HepG2 (cell line): ENCODE results near the gene MGMT. TPM values are rescaled to one million over a fixed set of nuclear protein-coding genes. Genes with fewer than 3 reads are reported as not detected.

ENCODE experiments used
- MIXL1 ChIP-seq: IDR thresholded peaks from 2 replicates; pipeline ENCODE4 v1.6.1; 2016
- NFIB ChIP-seq: sonication (generic); formaldehyde crosslinking; IDR thresholded peaks from 2 replicates; pipeline ENCODE4 v1.9.0; 2021; ENCODE audit warnings: missing genetic modification reagents, mild to moderate bottlenecking, borderline replicate concordance
- ONECUT2 ChIP-seq: sonication (generic); formaldehyde crosslinking; IDR thresholded peaks from 2 replicates; pipeline ENCODE4 v1.4.0; 2020; ENCODE audit warnings: missing genetic modification reagents
- ZNF205 ChIP-seq: IDR thresholded peaks from 2 replicates; pipeline ENCODE4 v1.6.1; 2018; ENCODE audit warnings: missing biosample characterization, missing genetic modification reagents
- ZNF263 ChIP-seq: sonication (generic); formaldehyde crosslinking; IDR thresholded peaks from 2 replicates; pipeline ENCODE4 v1.4.0; 2020; ENCODE audit warnings: missing genetic modification reagents
- ZNF280D ChIP-seq: sonication (generic); formaldehyde crosslinking; IDR thresholded peaks from 2 replicates; pipeline ENCODE4 v1.5.1; 2020; ENCODE audit warnings: mild to moderate bottlenecking, missing genetic modification reagents
- ZNF879 ChIP-seq: sonication (generic); formaldehyde crosslinking; IDR thresholded peaks from 2 replicates; pipeline ENCODE4 v1.8.1; 2023; ENCODE audit warnings: missing genetic modification reagents
- polyA plus RNA-seq, 8 experiments: library from polyadenylated mRNA; depleted of rRNA in 3 of 8; stranded (reverse) in 7 of 8; unstranded in 1 of 8; fragments of >200 nt; fragmentation: Illumina TruSeq in 4 of 8; extraction: Trizol in 4 of 8; gene quantifications; 2 replicates each; pipeline versions ENCODE4 v1.2.1 to v1.2.3, GENCODE V29; 2011 to 2016; ENCODE audit warnings: low read depth in 4 of 8, missing spikeins in 1 of 8, mixed read lengths in 1 of 8; ENCODE audit not compliant: insufficient read depth in 1 of 8
- total RNA-seq, 5 experiments: library from RNA; depleted of rRNA; stranded (reverse); fragments of >200 nt; fragmentation: Illumina TruSeq; extraction: Trizol; gene quantifications; 2 replicates each; pipeline ENCODE4 v1.2.3, GENCODE V29; 2016; ENCODE audit warnings: low read depth in 1 of 5
- TF ChIP-seq, protein P1 (sequence below), 2 experiments: IDR thresholded peaks; 2 replicates each; pipeline ENCODE4 v1.6.1; 2011 to 2012; ENCODE audit warnings: low read length in 2 of 2, borderline replicate concordance in 1 of 2, low read depth in 1 of 2, mild to moderate bottlenecking in 1 of 2, moderate library complexity in 1 of 2

Gene MGMT
- total and polyA plus RNA-seq, 2 of the 13 experiments (the other 11 are each of a cell fraction or from before 2014, with no cell fraction given) = 12.0 to 19.5 TPM

DNA sequence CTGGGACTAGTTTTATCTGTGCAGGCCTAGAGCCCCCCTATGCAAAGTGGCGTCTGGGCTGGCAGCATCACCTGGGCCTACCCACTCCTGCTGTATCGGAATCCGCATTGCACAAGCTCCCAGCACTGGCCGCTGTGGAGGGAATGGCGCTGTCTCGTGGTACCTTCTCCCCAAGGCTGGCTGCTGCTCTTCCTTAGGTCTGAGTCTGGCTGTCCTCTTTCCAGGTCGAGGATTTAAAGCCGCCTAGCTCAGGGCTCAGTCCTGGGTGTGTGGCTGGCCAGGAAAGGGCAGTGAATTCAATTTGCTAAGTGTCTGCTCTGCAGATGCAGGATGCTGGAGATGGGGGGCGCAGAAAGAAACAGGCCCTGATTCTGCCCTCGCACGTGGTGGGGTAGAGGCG lies 44.7 kb downstream of the MGMT start (continued):
- TF ChIP-seq, protein P1, sequence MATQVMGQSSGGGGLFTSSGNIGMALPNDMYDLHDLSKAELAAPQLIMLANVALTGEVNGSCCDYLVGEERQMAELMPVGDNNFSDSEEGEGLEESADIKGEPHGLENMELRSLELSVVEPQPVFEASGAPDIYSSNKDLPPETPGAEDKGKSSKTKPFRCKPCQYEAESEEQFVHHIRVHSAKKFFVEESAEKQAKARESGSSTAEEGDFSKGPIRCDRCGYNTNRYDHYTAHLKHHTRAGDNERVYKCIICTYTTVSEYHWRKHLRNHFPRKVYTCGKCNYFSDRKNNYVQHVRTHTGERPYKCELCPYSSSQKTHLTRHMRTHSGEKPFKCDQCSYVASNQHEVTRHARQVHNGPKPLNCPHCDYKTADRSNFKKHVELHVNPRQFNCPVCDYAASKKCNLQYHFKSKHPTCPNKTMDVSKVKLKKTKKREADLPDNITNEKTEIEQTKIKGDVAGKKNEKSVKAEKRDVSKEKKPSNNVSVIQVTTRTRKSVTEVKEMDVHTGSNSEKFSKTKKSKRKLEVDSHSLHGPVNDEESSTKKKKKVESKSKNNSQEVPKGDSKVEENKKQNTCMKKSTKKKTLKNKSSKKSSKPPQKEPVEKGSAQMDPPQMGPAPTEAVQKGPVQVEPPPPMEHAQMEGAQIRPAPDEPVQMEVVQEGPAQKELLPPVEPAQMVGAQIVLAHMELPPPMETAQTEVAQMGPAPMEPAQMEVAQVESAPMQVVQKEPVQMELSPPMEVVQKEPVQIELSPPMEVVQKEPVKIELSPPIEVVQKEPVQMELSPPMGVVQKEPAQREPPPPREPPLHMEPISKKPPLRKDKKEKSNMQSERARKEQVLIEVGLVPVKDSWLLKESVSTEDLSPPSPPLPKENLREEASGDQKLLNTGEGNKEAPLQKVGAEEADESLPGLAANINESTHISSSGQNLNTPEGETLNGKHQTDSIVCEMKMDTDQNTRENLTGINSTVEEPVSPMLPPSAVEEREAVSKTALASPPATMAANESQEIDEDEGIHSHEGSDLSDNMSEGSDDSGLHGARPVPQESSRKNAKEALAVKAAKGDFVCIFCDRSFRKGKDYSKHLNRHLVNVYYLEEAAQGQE (IDR thresholded peaks at IDR 0.05; ENCODE audit: borderline replicate concordance in 1 of 2, low read depth in 1 of 2, low read length in 2 of 2) = no peak
- TF ChIP-seq NFIB (CRISPR knock-in tag) = no peak
- no peak for TF ChIP-seq ONECUT2 (CRISPR knock-in tag)
- no peak for TF ChIP-seq MIXL1 (CRISPR knock-in tag)
- TF ChIP-seq ZNF263 (CRISPR knock-in tag) = no peak
- no peak for TF ChIP-seq ZNF205 (CRISPR knock-in tag)
- TF ChIP-seq ZNF879 (CRISPR knock-in tag) = no peak
- TF ChIP-seq ZNF280D (CRISPR knock-in tag) = no peak
